ENCODE data around the gene C3. TPM values are rescaled to one million over a fixed set of nuclear protein-coding genes. Genes with fewer than 3 reads are reported as not detected.

Gene C3
- total RNA-seq, 1 donor, result 14.1 TPM

Other genes starting within 250 kb of the C3 start
- not detected in 2 replicates for gene DENND1C, start 238.9 kb downstream of the C3 start, total RNA-seq
- gene TUBB4A, start 218.3 kb downstream of the C3 start, total RNA-seq, result not detected in 2 replicates
- 12.7 and 16.6 TPM in 2 replicates for gene TNFSF9, start 189.6 kb downstream of the C3 start, total RNA-seq
- gene CD70, start 129.5 kb downstream of the C3 start, total RNA-seq, result 0.29 TPM in 1 of 2 replicates, not detected in the other
- gene TNFSF14, start 50.5 kb downstream of the C3 start, total RNA-seq, result not detected in 2 replicates
- gene GPR108, start 16.9 kb upstream of the C3 start, total RNA-seq, result 42.3 and 52.2 TPM in 2 replicates
- gene TRIP10, start 19.0 kb upstream of the C3 start, total RNA-seq, result 32.4 and 36.2 TPM in 2 replicates
- not detected in 2 replicates for gene SH2D3A, start 46.8 kb upstream of the C3 start, total RNA-seq
- gene VAV1, start 52.1 kb upstream of the C3 start, total RNA-seq, result 0.36 TPM in 1 of 2 replicates, not detected in the other
- gene ADGRE1, start 166.9 kb upstream of the C3 start, total RNA-seq, result not detected in 2 replicates